Measurements from ENCODE around the gene SWSAP1. TPM values are rescaled to one million over a fixed set of nuclear protein-coding genes. Genes with fewer than 3 reads are reported as not detected.

The SWSAP1 gene
- total and polyA plus RNA-seq, 12 donors, result 0.53 to 3.1 (median 1.7) TPM

GRCh38 chr19:11423164-11423790, 48.8 kb downstream of the SWSAP1 start:
- H3K4me3 ChIP-seq, result no peak overlapping the region
- H3K4me1 ChIP-seq, result peaks cover 12 to 52% (median 37%) of the 10 kb centered on the region in 9 donors
- H3K27me3 ChIP-seq, result peaks cover 10 to 62% (median 59%) of the 10 kb centered on the region in 7 donors
- no peak for TF ChIP-seq CTCF (IDR thresholded peaks at IDR 0.05)
- ATAC-seq, result no peak
- H3K27ac ChIP-seq, result no peak overlapping the region
- DNase-seq, result no peak
- WGBS, 2 donors, result 38 to 42% methylated on average over 27 of the region's 27 CpGs
- no peaks in the 10 kb centered on the region for H3K36me3 ChIP-seq
- H3K9me3 ChIP-seq, result no peaks in the 10 kb centered on the region
- intact Hi-C loops (cut with DNase I), result loop anchor here in 1 of 10 donors (5.0 kb wide), 1 partner anchor 41 kb away; the partner anchor contains the start of gene EPOR

- DNase-seq, result no peak
- WGBS, 2 donors, result 13 to 19% methylated on average over 22 of the region's 22 CpGs
- no peak for TF ChIP-seq CTCF (IDR thresholded peaks at IDR 0.05)
- no peaks in the 10 kb centered on the region for H3K9me3 ChIP-seq
- peaks cover 11 to 47% (median 32%) of the 10 kb centered on the region in 9 donors for H3K4me1 ChIP-seq
- no peak for ATAC-seq
- H3K4me3 ChIP-seq, result no peak overlapping the region
- H3K27ac ChIP-seq, result no peak overlapping the region
- intact Hi-C loops (cut with DNase I), result loop anchor here in 1 of 10 donors (5.0 kb wide), 1 partner anchor 41 kb away; the partner anchor contains the start of gene EPOR
- peaks cover 7 to 56% (median 53%) of the 10 kb centered on the region in 7 donors for H3K27me3 ChIP-seq
- H3K36me3 ChIP-seq, result no peaks in the 10 kb centered on the region
Observed at GRCh38 chr19:11423791-11424181, 49.3 kb downstream of the SWSAP1 start.

Other genes starting within 250 kb of the SWSAP1 start
- gene SPC24, start 218.9 kb upstream of the SWSAP1 start, total RNA-seq, result 1 to 10 TPM; 1.6 to 8.5 (median 3.2) TPM
- 1 to 10 TPM in 1 of 2 donors, under 1 TPM in 1; 0.93 to 5.9 TPM for gene SPC24, start 218.9 kb upstream of the SWSAP1 start, polyA plus RNA-seq
- gene KANK2, start 177.1 kb upstream of the SWSAP1 start, total RNA-seq, result 100 to 1,000 TPM; 243 to 355 (median 307) TPM
- 100 to 1,000 TPM; 165 to 226 TPM for gene KANK2, start 177.1 kb upstream of the SWSAP1 start, polyA plus RNA-seq
- 1 to 10 TPM in 2 of 10 donors, under 1 TPM in 2, not detected in 6; 0.34 to 1.8 (median 0.99) TPM for gene ANGPTL8, start 135.0 kb upstream of the SWSAP1 start, total RNA-seq
- gene ANGPTL8, start 135.0 kb upstream of the SWSAP1 start, polyA plus RNA-seq, result 10 to 100 TPM in 1 of 2 donors, 1 to 10 TPM in 1; 3.9 to 13.0 TPM
- 10 to 100 TPM; 27.6 to 57.2 (median 40.2) TPM for gene DOCK6, start 112.1 kb upstream of the SWSAP1 start, total RNA-seq
- 10 to 100 TPM; 29.0 to 73.3 TPM for gene DOCK6, start 112.1 kb upstream of the SWSAP1 start, polyA plus RNA-seq
- gene TSPAN16, start 78.5 kb upstream of the SWSAP1 start, total RNA-seq, result not detected
- not detected for gene TSPAN16, start 78.5 kb upstream of the SWSAP1 start, polyA plus RNA-seq
- 10 to 100 TPM in 3 of 10 donors, 1 to 10 TPM in 7; 4.5 to 11.6 (median 6.3) TPM for gene RAB3D, start 35.0 kb upstream of the SWSAP1 start, total RNA-seq
- 1 to 10 TPM; 2.7 to 3.1 TPM for gene RAB3D, start 35.0 kb upstream of the SWSAP1 start, polyA plus RNA-seq
- gene TMEM205, start 28.4 kb upstream of the SWSAP1 start, total RNA-seq, result 100 to 1,000 TPM in 2 of 10 donors, 10 to 100 TPM in 8; 65.1 to 114 (median 83.8) TPM
- gene TMEM205, start 28.4 kb upstream of the SWSAP1 start, polyA plus RNA-seq, result 100 to 1,000 TPM in 1 of 2 donors, 10 to 100 TPM in 1; 89.4 to 184 TPM
- gene CCDC159, start 28.1 kb upstream of the SWSAP1 start, total RNA-seq, result 10 to 100 TPM; 13.4 to 25.5 (median 19.7) TPM
- gene CCDC159, start 28.1 kb upstream of the SWSAP1 start, polyA plus RNA-seq, result 10 to 100 TPM; 13.0 to 79.9 TPM
- 10 to 100 TPM in 5 of 10 donors, 1 to 10 TPM in 5; 4.1 to 19.8 (median 10.3) TPM for gene PLPPR2, start 19.2 kb upstream of the SWSAP1 start, total RNA-seq
- gene PLPPR2, start 19.2 kb upstream of the SWSAP1 start, polyA plus RNA-seq, result 10 to 100 TPM; 10.0 to 13.2 TPM
- 1 to 10 TPM; 3.8 to 9.1 (median 4.7) TPM for gene EPOR, start 9.6 kb downstream of the SWSAP1 start, total RNA-seq
- 10 to 100 TPM in 1 of 2 donors, 1 to 10 TPM in 1; 6.2 to 14.7 TPM for gene EPOR, start 9.6 kb downstream of the SWSAP1 start, polyA plus RNA-seq
- gene RGL3, start 44.6 kb downstream of the SWSAP1 start, total RNA-seq, result 10 to 100 TPM in 2 of 10 donors, 1 to 10 TPM in 8; 1.2 to 14.4 (median 3.2) TPM
- gene RGL3, start 44.6 kb downstream of the SWSAP1 start, polyA plus RNA-seq, result 10 to 100 TPM in 1 of 2 donors, 1 to 10 TPM in 1; 5.2 to 37.5 TPM
- gene ODAD3, start 60.5 kb downstream of the SWSAP1 start, total RNA-seq, result under 1 TPM in 9 of 10 donors, not detected in 1; 0.17 to 0.64 (median 0.34) TPM
- gene ODAD3, start 60.5 kb downstream of the SWSAP1 start, polyA plus RNA-seq, result 1 to 10 TPM in 1 of 2 donors, under 1 TPM in 1; 0.83 to 2.2 TPM
- 100 to 1,000 TPM; 106 to 177 (median 123) TPM for gene PRKCSH, start 61.0 kb downstream of the SWSAP1 start, total RNA-seq
- 10 to 100 TPM; 84.3 to 96.9 TPM for gene PRKCSH, start 61.0 kb downstream of the SWSAP1 start, polyA plus RNA-seq
- gene ELAVL3, start 106.4 kb downstream of the SWSAP1 start, total RNA-seq, result under 1 TPM in 7 of 10 donors, not detected in 3; 0.07 to 0.44 (median 0.23) TPM
- under 1 TPM; 0.10 to 0.15 TPM for gene ELAVL3, start 106.4 kb downstream of the SWSAP1 start, polyA plus RNA-seq
- 1 to 10 TPM; 2.3 to 6.2 (median 4.0) TPM for gene ZNF653, start 131.2 kb downstream of the SWSAP1 start, total RNA-seq
- gene ZNF653, start 131.2 kb downstream of the SWSAP1 start, polyA plus RNA-seq, result 1 to 10 TPM; 5.9 to 7.8 TPM
- gene ECSIT, start 154.5 kb downstream of the SWSAP1 start, total RNA-seq, result 100 to 1,000 TPM in 9 of 10 donors, 10 to 100 TPM in 1; 86.8 to 162 (median 131) TPM
- 100 to 1,000 TPM; 164 to 226 TPM for gene ECSIT, start 154.5 kb downstream of the SWSAP1 start, polyA plus RNA-seq
- gene CNN1, start 164.2 kb downstream of the SWSAP1 start, total RNA-seq, result 100 to 1,000 TPM in 7 of 10 donors, 10 to 100 TPM in 3; 63.4 to 267 (median 163) TPM
- 100 to 1,000 TPM; 114 to 678 TPM for gene CNN1, start 164.2 kb downstream of the SWSAP1 start, polyA plus RNA-seq
- 10 to 100 TPM; 24.9 to 37.5 (median 30.9) TPM for gene ELOF1, start 184.6 kb downstream of the SWSAP1 start, total RNA-seq
- gene ELOF1, start 184.6 kb downstream of the SWSAP1 start, polyA plus RNA-seq, result 10 to 100 TPM; 52.2 to 91.0 TPM
- gene ACP5, start 203.0 kb downstream of the SWSAP1 start, total RNA-seq, result 10 to 100 TPM in 1 of 10 donors, 1 to 10 TPM in 7, under 1 TPM in 2; 0.80 to 22.7 (median 2.0) TPM
- 1 to 10 TPM; 1.9 to 4.0 TPM for gene ACP5, start 203.0 kb downstream of the SWSAP1 start, polyA plus RNA-seq
- gene ZNF627, start 222.8 kb downstream of the SWSAP1 start, total RNA-seq, result 1 to 10 TPM; 5.3 to 9.8 (median 6.7) TPM
- 1 to 10 TPM; 3.6 to 4.1 TPM for gene ZNF627, start 222.8 kb downstream of the SWSAP1 start, polyA plus RNA-seq